Type B pancreatic cell (in vitro differentiated cells): ENCODE measurements around the gene DSEL. TPM values are rescaled to one million over a fixed set of nuclear protein-coding genes. Genes with fewer than 3 reads are reported as not detected.

Experiments
- DNase-seq: peaks from one replicate; pipeline ENCODE4 v3.0.0; 2021; ENCODE audit warnings: mixed read lengths; ENCODE audit not compliant: unreplicated experiment; ENCODE audit errors: extremely low spot score
- H3K27ac Mint-ChIP-seq: 2 replicates; pipeline ENCODE4 v1.8.0; 2021; ENCODE audit warnings: mild to moderate bottlenecking, mixed read lengths
- H3K27me3 Mint-ChIP-seq: 2 replicates; pipeline ENCODE4 v1.8.0; 2021; ENCODE audit warnings: mixed read lengths
- H3K36me3 Mint-ChIP-seq: 2 replicates; pipeline ENCODE4 v1.8.0; 2021; ENCODE audit warnings: mixed read lengths
- H3K4me1 Mint-ChIP-seq: one replicate; pipeline ENCODE4 v1.8.0; 2021; ENCODE audit warnings: mixed read lengths; ENCODE audit not compliant: unreplicated experiment
- H3K4me3 Mint-ChIP-seq: 2 replicates; pipeline ENCODE4 v1.8.0; 2021; ENCODE audit warnings: mild to moderate bottlenecking, mixed read lengths
- H3K9me3 Mint-ChIP-seq: 2 replicates; pipeline ENCODE4 v1.8.0; 2021; ENCODE audit warnings: mixed read lengths
- CTCF ChIP-seq: fragments of 200-600 bp; sonication (generic); conservative IDR thresholded peaks from 2 replicates; pipeline ENCODE4 v1.5.0; 2021; ENCODE audit warnings: antibody characterized with exemption, mild to moderate bottlenecking
- total RNA-seq: library from RNA; stranded (reverse); gene quantifications from 2 replicates; pipeline ENCODE4 v1.2.1, GENCODE V29; 2021; ENCODE audit warnings: low replicate concordance

Gene DSEL
- total RNA-seq, 1 donor from 2014 or later, result 6.9 TPM

GRCh38 chr18:67518566-67518965 is 2.0 kb upstream of the DSEL start:
- DNase-seq, result no peak
- Mint-ChIP-seq H3K36me3 (peaks cover 5% of the 10 kb centered on the region), H3K4me3 (no peak overlapping the region), H3K27ac (no peak overlapping the region), H3K27me3 (peaks cover 31% of the 10 kb centered on the region), H3K4me1 (peaks cover 12% of the 10 kb centered on the region), H3K9me3 (no peaks in the 10 kb centered on the region)
- TF ChIP-seq CTCF, result no peak

- H3K4me1 Mint-ChIP-seq, result peaks cover 12% of the 10 kb centered on the region
- H3K36me3 Mint-ChIP-seq, result peaks cover 5% of the 10 kb centered on the region
Measured at GRCh38 chr18:67517444-67517765, 885 bp upstream of the DSEL start.

GRCh38 chr18:67515942-67516538 is 480 bp downstream of the DSEL start:
- Mint-ChIP-seq H3K27me3 (peaks cover 31% of the 10 kb centered on the region), H3K9me3 (no peaks in the 10 kb centered on the region), H3K4me1 (peaks cover 12% of the 10 kb centered on the region), H3K27ac (peak overlapping the region; percentile 81), H3K36me3 (peaks cover 13% of the 10 kb centered on the region), H3K4me3 (peak overlapping the region; percentile 97)
- DNase-seq, result peak; percentile 88
- peak; percentile 78 for TF ChIP-seq CTCF

More at GRCh38 chr18:67517444-67517765, 885 bp upstream of the DSEL start:
- DNase-seq, result no peak
- Mint-ChIP-seq H3K9me3 (no peaks in the 10 kb centered on the region), H3K27me3 (peaks cover 31% of the 10 kb centered on the region), H3K27ac (peak overlapping the region; percentile 79), H3K4me3 (peak overlapping the region; percentile 97)
- no peak for TF ChIP-seq CTCF

GRCh38 chr18:67514901-67515540 is 1.5 kb downstream of the DSEL start:
- Mint-ChIP-seq H3K27me3 (peaks cover 31% of the 10 kb centered on the region), H3K36me3 (peaks cover 13% of the 10 kb centered on the region), H3K9me3 (no peaks in the 10 kb centered on the region), H3K4me3 (peak overlapping the region; percentile 97), H3K4me1 (peaks cover 22% of the 10 kb centered on the region), H3K27ac (peak overlapping the region; percentile 47)
- TF ChIP-seq CTCF, result no peak
- no peak for DNase-seq

- no peak for DNase-seq
- H3K9me3 Mint-ChIP-seq, result no peaks in the 10 kb centered on the region
- peaks cover 28% of the 10 kb centered on the region for H3K4me1 Mint-ChIP-seq
- H3K4me3 Mint-ChIP-seq, result peak overlapping the region; percentile 97
- H3K27me3 Mint-ChIP-seq, result peaks cover 27% of the 10 kb centered on the region
- no peak for TF ChIP-seq CTCF
- H3K27ac Mint-ChIP-seq, result no peak overlapping the region
- peaks cover 13% of the 10 kb centered on the region for H3K36me3 Mint-ChIP-seq
Measured at GRCh38 chr18:67514465-67514864, 2.1 kb downstream of the DSEL start.
